Stimulated activated CD4-positive, alpha-beta T cell treated with anti-CD3 and anti-CD28 coated beads, Interleukin-1b, Interleukin-23, amount 100 ng/mL, for 24 hours (primary cell): ENCODE measurements around the gene ADRA2C.

Experiments used
- DNase-seq, 4 experiments: peaks; one replicate each; pipeline ENCODE4 v3.0.0-alpha.2; 2020; ENCODE audit warnings: low read depth in 4 of 4, low spot score in 1 of 4

The ADRA2C gene

GRCh38 chr4:3791910-3792542 lies 25.8 kb downstream of the ADRA2C start:
- DNase-seq, result no peak

- no peak for DNase-seq
Observed at GRCh38 chr4:3792813-3793212, 26.6 kb downstream of the ADRA2C start.

- no peak for DNase-seq
Observed at GRCh38 chr4:3793545-3793944, 27.4 kb downstream of the ADRA2C start.

GRCh38 chr4:3796960-3797359 lies 30.8 kb downstream of the ADRA2C start:
- no peak for DNase-seq

- DNase-seq, result no peak
Observed at GRCh38 chr4:3797831-3798790, 31.9 kb downstream of the ADRA2C start.

- DNase-seq, result no peak
Observed at GRCh38 chr4:3799496-3799895, 33.3 kb downstream of the ADRA2C start.

- DNase-seq, result no peak
Observed at GRCh38 chr4:3800351-3800750, 34.2 kb downstream of the ADRA2C start.

- no peak for DNase-seq
Observed at GRCh38 chr4:3801521-3801920, 35.3 kb downstream of the ADRA2C start.

GRCh38 chr4:3801931-3802550 lies 35.9 kb downstream of the ADRA2C start:
- no peak for DNase-seq

- no peak for DNase-seq
Observed at GRCh38 chr4:3802571-3803474, 36.6 kb downstream of the ADRA2C start.

- DNase-seq, result no peak
Observed at GRCh38 chr4:3803475-3803847, 37.3 kb downstream of the ADRA2C start.

GRCh38 chr4:3803946-3804345 lies 37.8 kb downstream of the ADRA2C start:
- DNase-seq, result no peak

GRCh38 chr4:3805026-3805425 lies 38.8 kb downstream of the ADRA2C start:
- no peak for DNase-seq

GRCh38 chr4:3805731-3806130 lies 39.5 kb downstream of the ADRA2C start:
- no peak for DNase-seq

- no peak for DNase-seq
Observed at GRCh38 chr4:3807311-3807710, 41.1 kb downstream of the ADRA2C start.

- DNase-seq, result no peak
Observed at GRCh38 chr4:3807822-3808496, 41.8 kb downstream of the ADRA2C start.

- DNase-seq, result no peak
Observed at GRCh38 chr4:3808597-3808996, 42.4 kb downstream of the ADRA2C start.

GRCh38 chr4:3809028-3809427 lies 42.8 kb downstream of the ADRA2C start:
- DNase-seq, result no peak

GRCh38 chr4:3809451-3810110 lies 43.4 kb downstream of the ADRA2C start:
- DNase-seq, result no peak

GRCh38 chr4:3810111-3810680 lies 44.0 kb downstream of the ADRA2C start:
- DNase-seq, result no peak
